BLaER1 (cell line): ENCODE results near the gene SLX1B.
"Not testable (repeated sequence)": the region's sequence is repeated elsewhere in the genome, so short reads cannot be mapped to it uniquely, and the experiment has no call there.

Source experiments
- H3K27ac ChIP-seq: shearing (Covaris generic); formaldehyde crosslinking; 2 replicates; pipeline ENCODE4 v1.8.1; 2022
- H3K27me3 ChIP-seq: shearing (Covaris generic); formaldehyde crosslinking; 2 replicates; pipeline ENCODE4 v1.8.1; 2022
- H3K36me3 ChIP-seq: shearing (Covaris generic); formaldehyde crosslinking; 2 replicates; pipeline ENCODE4 v1.8.1; 2022
- H3K4me1 ChIP-seq: shearing (Covaris generic); formaldehyde crosslinking; 2 replicates; pipeline ENCODE4 v1.8.1; 2022
- H3K4me2 ChIP-seq: shearing (Covaris generic); formaldehyde crosslinking; 2 replicates; pipeline ENCODE4 v1.8.1; 2022
- H3K4me3 ChIP-seq: shearing (Covaris generic); formaldehyde crosslinking; 2 replicates; pipeline ENCODE4 v1.8.1; 2022
- H3K9ac ChIP-seq: shearing (Covaris generic); formaldehyde crosslinking; 2 replicates; pipeline ENCODE4 v1.8.1; 2022
- H3K9me3 ChIP-seq: shearing (Covaris generic); formaldehyde crosslinking; 2 replicates; pipeline ENCODE4 v1.8.1; 2022
- H4K20me1 ChIP-seq: shearing (Covaris generic); formaldehyde crosslinking; 2 replicates; pipeline ENCODE4 v1.8.1; 2022

SLX1B gene

DNA sequence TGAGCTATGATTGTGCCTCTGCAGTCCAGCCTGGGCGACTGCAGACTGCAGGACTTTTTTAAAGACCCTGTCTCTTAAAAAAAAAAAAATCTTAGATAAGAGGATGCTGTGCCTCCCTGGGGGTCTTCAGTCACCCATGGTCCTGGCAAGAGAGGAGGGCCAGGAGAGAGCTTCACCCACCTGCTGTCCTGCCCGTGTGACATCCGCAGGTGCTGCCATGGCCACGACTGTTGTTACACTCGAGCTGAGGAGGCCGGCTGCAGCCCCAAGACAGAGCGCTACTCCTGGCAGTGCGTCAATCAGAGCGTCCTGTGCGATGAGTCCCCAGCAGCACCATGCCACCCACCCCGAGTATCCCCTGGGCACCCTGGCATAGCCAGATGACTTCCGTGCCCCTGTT lies 27.9 kb downstream of the SLX1B start:
- not testable (repeated sequence) for H3K9ac ChIP-seq, H3K27me3 ChIP-seq, H3K9me3 ChIP-seq, H3K36me3 ChIP-seq, H4K20me1 ChIP-seq, H3K27ac ChIP-seq, H3K4me1 ChIP-seq, H3K4me3 ChIP-seq
- peak overlapping the region; percentile 60 for H3K4me2 ChIP-seq

DNA sequence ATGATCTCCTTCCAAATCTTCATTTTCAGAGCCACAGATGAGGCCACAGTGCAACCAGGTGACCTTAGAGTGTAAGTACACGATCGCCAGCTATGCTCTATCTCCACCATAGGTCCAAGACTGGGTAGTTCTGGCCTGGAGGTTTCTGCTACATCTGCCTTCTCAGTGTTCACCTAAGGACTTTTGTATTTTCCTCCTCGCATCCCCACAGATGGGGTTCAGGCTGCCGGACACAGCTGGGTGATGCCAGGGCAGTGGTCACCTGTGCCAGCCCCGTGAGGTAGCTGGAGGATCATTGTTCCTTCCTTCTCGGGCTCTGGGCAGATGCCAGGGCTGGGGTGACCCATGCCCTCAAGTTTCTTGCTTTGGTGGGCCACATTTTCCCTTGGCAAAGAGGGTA lies 52.0 kb downstream of the SLX1B start, which contains the start of gene NPIPB12:
NPIPB12 (minus strand) TSS at position 101 of the 400 bp plus-strand sequence.
- not testable (repeated sequence) for H4K20me1 ChIP-seq, H3K27ac ChIP-seq, H3K4me2 ChIP-seq, H3K9me3 ChIP-seq, H3K4me1 ChIP-seq, H3K4me3 ChIP-seq, H3K27me3 ChIP-seq, H3K36me3 ChIP-seq, H3K9ac ChIP-seq
